NCI-H1417 (cell line): ENCODE results near the gene ZNF367.

Source experiments
- DNase-seq, 3 experiments: peaks; one replicate each; lab custom pipeline; 2025; lab: John Stamatoyannopoulos, UW

Gene ZNF367

GRCh38 chr9:96418083-96418919 lies at the start of gene ZNF367:
Gene ZNF367 (minus strand): TSS chr9:96418370. CDS start chr9:96418032, 338 bp downstream.
- DNase-seq: peak; percentile 90 to 100 (median 99)

- DNase-seq: no peak
Measured at GRCh38 chr9:96467784-96468183, 49.6 kb upstream of the ZNF367 start.

- DNase-seq: no peak
Measured at GRCh38 chr9:96464426-96464825, 46.3 kb upstream of the ZNF367 start.

- peak in 1 of 3 experiments; percentile 15 for DNase-seq
Measured at GRCh38 chr9:96462541-96462940, 44.4 kb upstream of the ZNF367 start.

GRCh38 chr9:96461336-96461735 lies 43.2 kb upstream of the ZNF367 start:
- DNase-seq: no peak

GRCh38 chr9:96460882-96461281 lies 42.7 kb upstream of the ZNF367 start:
- DNase-seq: no peak

GRCh38 chr9:96460470-96460869 lies 42.3 kb upstream of the ZNF367 start:
- no peak for DNase-seq

- no peak for DNase-seq
Measured at GRCh38 chr9:96459268-96460007, 41.3 kb upstream of the ZNF367 start.

GRCh38 chr9:96458226-96458625 lies 40.1 kb upstream of the ZNF367 start:
- no peak for DNase-seq

GRCh38 chr9:96457266-96457665 lies 39.1 kb upstream of the ZNF367 start:
- DNase-seq: peak in 1 of 3 experiments; percentile 9

GRCh38 chr9:96453625-96454024 lies 35.5 kb upstream of the ZNF367 start:
- peak in 1 of 3 experiments; percentile 15 for DNase-seq

GRCh38 chr9:96450613-96451528 lies 32.7 kb upstream of the ZNF367 start:
- peak in 2 of 3 experiments; percentile 73 to 74 for DNase-seq

GRCh38 chr9:96449845-96450612 lies 31.9 kb upstream of the ZNF367 start, which contains the start of gene HABP4:
Gene HABP4 (plus strand): TSS chr9:96450169. CDS start chr9:96450280, 111 bp downstream.
- DNase-seq: peak; percentile 92 to 98 (median 98)

GRCh38 chr9:96449523-96449844 lies 31.3 kb upstream of the ZNF367 start:
- DNase-seq: no peak

- DNase-seq: no peak
Measured at GRCh38 chr9:96448546-96449170, 30.5 kb upstream of the ZNF367 start.

- DNase-seq: no peak
Measured at GRCh38 chr9:96447406-96447805, 29.2 kb upstream of the ZNF367 start.

- DNase-seq: no peak
Measured at GRCh38 chr9:96442491-96442890, 24.3 kb upstream of the ZNF367 start.

GRCh38 chr9:96441798-96442445 lies 23.8 kb upstream of the ZNF367 start:
- DNase-seq: peak in 2 of 3 experiments; percentile 36 to 41

GRCh38 chr9:96440671-96441199 lies 22.6 kb upstream of the ZNF367 start:
- DNase-seq: no peak

GRCh38 chr9:96437454-96437853 lies 19.3 kb upstream of the ZNF367 start:
- DNase-seq: no peak
